Activated naive CD4-positive, alpha-beta T cell treated with anti-CD3 and anti-CD28 coated beads, Interleukin-2, amount 50 U/mL, for 16 hours (primary cell): ENCODE measurements around the gene NPEPL1.
A peak's percentile ranks its signal among the peaks of the same experiment; 100 is the strongest.
"Not testable (repeated sequence)": the region's sequence is repeated elsewhere in the genome, so short reads cannot be mapped to it uniquely, and the experiment has no call there.

ENCODE experiments used
- DNase-seq: peaks from one replicate; pipeline ENCODE4 v3.0.0-alpha.2; 2020

NPEPL1 gene

DNA sequence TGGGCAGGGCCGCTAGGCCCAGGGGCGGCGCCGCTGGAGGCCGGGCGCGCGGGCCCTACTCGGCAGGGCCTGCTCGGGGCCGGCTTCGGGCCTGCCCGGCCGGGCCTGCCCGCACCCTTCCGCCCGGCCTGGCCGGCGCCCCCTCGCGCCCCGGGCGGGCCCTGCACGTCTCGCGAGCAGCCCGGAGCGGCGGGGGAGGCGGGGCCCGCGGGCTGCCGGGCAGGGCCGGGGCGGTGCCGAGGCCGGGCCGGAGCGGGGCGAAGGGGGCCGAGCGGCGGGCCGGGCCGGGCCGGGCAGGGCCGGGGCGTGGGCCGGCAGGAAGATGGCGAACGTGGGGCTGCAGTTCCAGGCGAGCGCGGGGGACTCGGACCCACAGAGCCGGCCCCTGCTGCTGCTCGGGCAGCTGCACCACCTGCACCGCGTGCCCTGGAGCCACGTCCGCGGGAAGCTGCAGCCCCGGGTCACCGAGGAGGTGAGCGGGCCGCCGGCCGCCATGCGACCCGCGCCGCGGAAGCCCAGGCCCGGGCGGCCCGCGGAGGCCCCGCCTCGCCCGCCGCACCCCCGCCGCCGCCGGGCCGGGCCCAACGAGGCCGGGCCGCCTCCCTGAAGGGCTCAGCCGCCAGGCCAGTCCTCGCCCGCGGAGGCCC, at the start of gene NPEPL1:
Gene NPEPL1, plus strand, starts transcription at position 222 of the 647 bp plus-strand sequence. Its CDS starts 101 bp downstream, at position 323.
- DNase-seq = peak; percentile 71

DNA sequence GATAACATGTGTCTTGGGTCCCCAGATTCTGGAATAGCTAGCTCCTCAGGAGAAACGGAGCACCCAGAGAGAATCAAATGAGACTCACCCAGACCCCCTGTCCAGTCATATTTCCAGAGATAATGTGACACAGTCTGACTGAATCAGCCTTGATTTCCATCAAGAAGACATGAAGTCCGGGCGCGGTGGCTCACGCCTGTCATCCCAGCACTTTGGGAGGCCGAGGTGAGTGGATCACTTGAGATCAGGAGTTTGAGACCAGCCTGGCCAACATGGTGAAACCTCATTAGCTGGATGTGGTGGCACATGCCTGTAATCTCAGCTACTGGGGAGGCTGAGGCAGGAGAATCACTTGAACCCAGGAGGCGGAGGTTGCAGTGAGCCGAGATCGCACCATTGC, 49.7 kb upstream of the NPEPL1 start:
- DNase-seq = not testable (repeated sequence)

DNA sequence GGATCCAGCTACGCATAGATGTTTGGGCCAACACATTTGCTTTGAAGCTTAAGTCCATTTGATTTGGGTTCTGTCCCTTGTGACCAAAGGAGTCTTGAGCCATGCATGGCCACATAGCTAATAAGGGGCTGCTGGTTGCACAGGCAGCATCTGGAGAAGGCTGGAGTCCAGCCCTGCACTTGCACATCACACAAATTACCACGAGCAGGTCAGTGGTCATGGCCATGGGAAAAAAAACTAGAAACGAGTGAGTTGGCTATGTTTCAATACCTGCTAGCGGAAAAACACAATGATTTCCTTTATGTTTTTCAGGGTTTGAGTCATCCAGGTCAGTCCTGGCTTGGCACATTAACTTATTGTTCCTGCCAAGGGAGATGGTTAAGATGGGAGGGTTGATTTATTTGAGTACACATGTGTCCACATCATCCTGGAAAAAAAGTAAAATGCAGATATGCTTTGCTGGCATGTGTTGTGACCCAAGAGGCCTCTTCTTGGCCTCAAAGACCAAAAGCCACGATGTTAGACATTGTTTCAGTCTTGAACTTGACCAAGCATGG, 47.1 kb upstream of the NPEPL1 start:
- no peak for DNase-seq

DNA sequence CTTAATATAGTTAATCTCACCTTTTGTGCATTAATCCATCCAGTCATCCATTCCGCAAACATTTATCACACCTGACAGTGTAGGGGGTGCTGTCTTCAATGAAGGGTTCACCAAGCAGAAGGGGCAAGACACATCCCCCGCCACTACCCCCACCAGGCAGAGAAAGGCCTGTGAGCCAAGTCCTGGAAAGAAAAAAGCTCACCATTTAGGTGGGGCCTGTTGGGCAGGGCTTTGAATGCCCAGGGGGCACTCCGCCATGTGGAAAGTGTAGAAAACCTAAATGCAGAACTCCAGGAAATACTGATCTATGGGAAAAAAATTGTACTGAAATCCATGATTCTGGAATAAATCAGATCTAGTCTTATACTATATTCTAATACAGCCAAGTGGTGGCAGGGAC, 46.3 kb upstream of the NPEPL1 start:
- no peak for DNase-seq

DNA sequence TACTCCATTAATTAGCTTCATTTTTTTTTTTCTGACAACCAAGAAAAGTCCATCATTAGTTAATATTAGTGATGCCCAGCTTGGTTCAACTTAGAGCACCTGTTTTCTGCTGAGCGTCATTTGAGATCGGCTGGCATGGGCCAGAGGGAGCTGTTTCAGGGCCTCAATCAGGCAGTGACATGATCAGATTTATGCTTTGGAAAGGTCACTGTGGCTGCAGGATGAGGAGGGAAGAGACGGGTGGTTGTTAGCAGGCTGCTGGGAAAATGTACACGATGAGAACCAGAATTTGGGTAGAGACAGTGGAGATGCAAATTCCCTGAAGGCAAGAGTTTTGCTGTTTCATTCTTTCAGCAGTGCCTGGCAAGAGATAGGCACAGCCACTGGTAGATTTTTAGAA, 45.9 kb upstream of the NPEPL1 start:
- no peak for DNase-seq

DNA sequence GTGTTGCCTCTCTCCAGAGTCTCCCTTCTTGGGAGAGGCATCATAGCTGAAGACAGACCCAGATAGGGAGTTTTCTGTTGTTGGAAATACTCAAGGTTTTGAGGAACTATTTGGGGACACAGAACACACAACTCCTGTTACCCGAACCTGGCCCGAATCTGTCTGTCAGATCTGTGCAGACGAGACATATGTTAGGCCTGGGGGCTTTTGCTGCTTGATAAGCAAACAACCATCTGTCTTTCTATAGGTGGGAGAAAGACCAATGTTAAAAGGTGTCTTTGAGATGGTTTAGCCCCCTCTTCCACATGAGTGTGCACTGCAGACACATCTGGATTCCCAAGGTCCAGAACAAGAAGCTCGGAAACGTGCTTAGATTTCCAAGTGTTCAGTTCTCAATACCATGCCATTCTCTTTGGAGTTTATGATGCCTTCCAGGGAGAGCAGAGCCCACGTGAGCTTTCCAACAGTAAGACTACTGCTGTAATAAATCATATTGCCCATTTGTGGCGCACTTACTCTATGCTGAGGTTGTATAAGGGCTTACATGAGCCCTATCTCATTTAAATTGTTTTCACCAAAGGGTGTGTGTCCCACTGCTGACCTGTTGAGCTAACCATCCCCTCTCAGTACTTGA, 45.3 kb upstream of the NPEPL1 start:
- DNase-seq = no peak

GRCh38 chr20:58647796-58648501, 44.7 kb upstream of the NPEPL1 start:
- DNase-seq = no peak

DNA sequence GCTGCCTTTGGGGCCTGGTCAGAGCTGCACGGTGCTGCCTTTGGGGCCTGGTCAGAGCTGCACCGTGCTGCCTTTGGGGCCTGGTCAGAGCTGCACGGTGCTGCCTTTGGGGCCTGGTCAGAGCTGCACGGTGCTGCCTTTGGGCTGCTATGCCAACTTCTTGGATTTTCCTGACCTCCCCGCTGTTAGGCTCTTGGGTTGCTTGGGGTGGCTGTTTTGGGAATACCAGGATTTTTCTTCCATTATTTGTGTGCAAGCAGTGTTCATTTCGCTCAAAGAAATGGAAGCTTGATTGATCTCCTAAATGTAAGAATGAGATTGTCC, 44.1 kb upstream of the NPEPL1 start:
- not testable (repeated sequence) for DNase-seq

- DNase-seq = peak; percentile 44
These were observed 43.1 kb upstream of the NPEPL1 start for GRCh38 chr20:58649288-58650180.

DNA sequence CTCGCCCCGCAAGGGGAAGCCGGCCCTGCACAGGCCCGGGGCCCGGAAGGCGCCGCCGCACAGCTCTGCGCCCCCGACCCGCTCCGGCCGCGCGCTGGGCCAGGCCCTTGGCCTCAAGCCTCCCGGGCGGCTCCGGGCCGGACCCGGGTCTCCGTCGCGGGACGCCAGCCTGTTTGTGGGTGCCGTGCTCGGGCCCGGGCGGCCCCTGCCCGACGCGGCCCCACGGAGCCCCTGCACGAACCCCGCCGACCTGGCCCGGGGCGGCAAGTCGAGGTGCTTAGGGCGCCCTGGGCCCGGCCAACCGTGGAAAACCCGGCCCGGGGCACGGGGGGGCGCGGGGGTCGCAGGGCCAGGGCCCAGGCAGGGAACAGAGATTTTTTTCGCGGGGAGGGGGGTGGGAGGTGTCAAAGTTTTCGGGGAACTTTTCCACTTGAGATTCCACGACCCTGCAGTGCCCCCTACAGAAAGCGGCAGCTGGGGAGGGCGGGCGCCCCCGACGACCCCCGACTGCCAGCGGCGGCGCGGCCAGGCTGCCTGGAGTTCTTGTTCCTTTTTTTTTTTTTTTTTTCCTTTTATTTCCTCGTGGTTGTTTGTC, 42.3 kb upstream of the NPEPL1 start:
- peak; percentile 50 for DNase-seq

DNA sequence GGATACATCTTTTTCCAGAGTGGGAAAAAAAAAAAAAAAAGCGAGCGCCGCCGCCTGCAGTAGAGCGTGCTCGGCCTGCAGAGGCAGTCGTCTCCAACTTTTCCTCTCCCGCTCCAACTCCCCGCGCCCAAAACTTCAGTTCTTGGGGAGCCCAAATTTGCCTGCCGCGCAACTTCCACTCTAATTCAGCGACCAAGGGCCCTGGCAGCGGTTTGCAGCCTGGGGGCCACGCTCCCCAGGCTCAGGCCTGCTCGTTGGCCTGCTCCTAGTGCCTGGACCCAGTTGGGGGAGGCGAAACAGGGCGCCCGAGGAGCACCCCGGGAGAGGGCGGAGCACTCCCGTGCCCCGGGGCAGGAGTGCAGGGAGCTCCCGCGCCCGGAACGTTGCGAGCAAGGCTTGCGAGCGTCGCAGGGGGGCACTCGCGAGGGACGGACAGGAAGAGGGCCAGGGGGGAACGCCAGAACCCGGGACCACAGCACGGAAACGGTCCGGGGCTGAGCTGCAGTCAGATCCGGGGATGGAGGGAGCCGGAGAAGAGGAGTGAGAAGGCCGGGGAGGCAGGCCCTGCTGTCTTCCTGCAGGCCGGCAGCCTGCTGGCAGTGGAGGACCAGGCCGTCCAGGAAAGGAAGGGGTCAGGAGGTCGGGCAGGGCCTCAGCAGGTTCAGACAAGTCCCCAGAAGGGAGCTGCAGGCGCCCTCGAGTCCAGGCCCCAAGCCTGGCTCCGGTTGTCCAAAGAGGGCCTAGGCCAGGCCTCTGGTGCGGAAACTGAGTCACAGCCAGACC, 41.6 kb upstream of the NPEPL1 start, which contains the start of gene STX16:
Gene STX16, plus strand, starts transcription at position 508 of the 783 bp plus-strand sequence. CDS start 724 bp downstream, outside the sequence.
- peak; percentile 88 for DNase-seq

- DNase-seq = no peak
These were observed 41.0 kb upstream of the NPEPL1 start for GRCh38 chr20:58651559-58651945.

- peak; percentile 58 for DNase-seq
These were observed 40.5 kb upstream of the NPEPL1 start for GRCh38 chr20:58651946-58652605.

DNA sequence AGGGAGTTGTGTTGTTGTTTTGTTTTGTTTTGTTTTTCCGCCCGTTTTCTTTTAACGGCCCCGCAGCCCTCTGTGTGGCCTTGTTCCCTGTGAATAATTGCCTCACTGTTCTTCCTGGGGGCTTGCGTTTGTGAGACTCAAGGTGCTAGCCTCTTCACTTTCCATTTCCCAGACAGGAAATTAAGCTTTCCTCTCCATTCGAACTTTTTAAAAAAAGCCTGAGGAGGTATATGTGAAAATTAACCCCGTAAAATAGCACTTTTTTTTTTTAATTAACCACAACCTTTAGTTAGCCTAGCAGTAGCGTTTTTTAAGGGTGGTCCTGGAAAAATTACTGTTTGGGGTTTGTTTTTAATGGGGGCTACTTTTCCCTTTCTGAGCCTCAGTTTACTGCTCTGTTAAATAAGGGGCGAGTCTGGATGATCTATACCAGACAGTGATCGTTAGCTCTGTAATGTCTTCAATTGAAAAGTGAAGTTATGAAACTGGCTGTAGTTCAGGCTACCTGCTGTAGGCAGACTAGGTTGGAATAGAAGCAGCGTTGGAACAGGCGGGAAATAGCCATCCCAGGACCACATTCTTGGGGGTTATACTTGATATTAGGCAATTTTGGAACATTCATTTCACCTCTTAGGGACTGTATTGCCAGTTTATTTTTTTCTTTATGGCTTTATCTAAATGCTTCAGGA, 39.9 kb upstream of the NPEPL1 start:
- DNase-seq = no peak

- DNase-seq = no peak
These were observed 38.3 kb upstream of the NPEPL1 start for GRCh38 chr20:58654337-58654736.

DNA sequence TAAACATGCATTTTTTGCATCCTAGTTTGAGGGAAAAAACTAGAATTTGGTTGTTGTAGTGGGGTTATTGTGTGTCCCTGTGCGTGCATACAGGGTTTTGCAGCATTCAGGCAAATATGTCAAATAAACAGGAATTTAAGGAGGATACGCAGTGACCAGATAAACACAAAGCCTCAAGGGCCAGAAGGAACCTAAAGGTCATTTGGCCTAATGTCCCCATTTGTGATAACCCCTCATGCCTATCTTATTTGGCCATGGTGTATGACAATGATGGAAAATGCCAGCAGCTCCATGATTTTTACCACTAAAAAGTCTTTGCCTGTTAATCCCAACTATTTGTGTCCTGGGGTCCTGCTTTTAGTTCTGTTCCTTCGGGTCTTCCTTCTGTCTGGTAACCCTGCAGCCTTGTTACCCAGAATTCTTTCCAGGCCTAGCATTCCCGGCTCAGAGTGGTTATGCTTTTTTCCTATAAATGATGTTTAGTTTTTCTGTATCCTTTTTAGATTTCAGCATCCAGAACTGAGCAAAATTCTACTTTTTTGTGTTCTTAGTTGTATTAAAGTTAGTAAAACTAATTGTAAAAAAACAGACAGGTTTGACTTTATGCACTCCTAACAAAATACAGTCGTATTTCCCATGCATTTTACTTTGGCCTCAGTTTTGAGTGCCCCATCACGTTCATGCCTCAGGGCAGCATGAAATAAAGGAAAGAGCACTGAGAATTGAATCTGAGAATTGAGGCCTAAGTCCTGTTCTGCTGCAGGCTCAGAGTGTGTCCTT, 37.1 kb upstream of the NPEPL1 start:
- DNase-seq = no peak

DNA sequence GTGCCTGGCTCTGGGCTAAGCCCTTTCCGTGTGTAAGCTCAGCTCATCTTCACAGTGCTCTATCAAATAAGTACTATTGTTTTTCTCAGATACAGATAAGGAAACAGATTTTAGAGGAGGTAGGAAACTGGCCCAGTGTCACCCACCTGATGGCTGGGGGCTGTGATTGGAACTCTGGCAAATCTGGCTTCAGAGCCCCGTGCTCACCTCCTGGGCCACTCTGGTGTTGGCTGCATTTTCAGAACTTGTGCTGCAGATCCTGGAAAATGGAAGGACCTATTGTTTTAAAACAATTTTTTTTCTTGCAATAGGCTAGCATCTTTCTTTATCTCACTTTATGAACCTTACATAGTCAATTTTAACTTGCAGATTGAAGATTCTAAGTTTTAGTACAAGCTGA, 35.8 kb upstream of the NPEPL1 start:
- DNase-seq = no peak

DNA sequence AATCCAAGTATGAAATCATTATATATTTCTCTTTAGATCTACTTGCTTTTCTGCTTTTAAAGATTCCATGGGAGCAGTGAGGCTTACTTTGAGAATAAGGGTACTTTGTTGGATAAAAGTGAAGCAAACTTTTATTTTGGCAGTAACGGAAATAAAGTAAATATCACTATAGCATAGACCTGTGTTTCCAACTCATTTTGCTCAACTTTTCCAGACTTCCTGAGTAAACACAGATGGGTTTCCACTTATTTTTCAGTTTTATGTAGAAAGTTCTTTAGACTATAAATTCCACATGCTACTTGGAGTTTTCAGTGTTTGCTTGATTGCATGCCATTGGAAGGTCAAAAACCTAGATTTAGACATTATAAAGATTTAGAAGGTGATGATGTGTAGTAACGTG, 35.3 kb upstream of the NPEPL1 start:
- DNase-seq = no peak

DNA sequence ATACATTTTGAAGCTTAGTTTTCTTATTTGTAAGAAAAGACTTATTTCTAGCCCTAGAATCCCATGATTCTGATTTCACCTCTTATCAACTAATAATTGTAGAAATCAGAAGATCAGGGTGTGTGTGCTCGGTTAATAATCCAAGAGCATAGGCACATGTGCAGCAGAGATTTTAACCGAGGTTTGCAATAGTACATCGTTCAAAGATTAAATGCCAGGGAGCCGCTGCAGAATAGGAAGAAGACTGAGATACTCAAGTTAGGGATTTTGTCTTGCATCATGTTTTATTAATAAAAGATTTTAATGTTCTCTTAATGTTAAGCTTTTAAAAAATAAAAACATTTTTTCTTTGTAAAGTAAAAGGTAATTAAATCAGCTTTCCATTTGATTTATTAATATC, 34.6 kb upstream of the NPEPL1 start:
- no peak for DNase-seq

GRCh38 chr20:58658760-58659159, 33.8 kb upstream of the NPEPL1 start:
- DNase-seq = no peak
